ENCODE data around the gene FAM20C.

FAM20C gene

DNA sequence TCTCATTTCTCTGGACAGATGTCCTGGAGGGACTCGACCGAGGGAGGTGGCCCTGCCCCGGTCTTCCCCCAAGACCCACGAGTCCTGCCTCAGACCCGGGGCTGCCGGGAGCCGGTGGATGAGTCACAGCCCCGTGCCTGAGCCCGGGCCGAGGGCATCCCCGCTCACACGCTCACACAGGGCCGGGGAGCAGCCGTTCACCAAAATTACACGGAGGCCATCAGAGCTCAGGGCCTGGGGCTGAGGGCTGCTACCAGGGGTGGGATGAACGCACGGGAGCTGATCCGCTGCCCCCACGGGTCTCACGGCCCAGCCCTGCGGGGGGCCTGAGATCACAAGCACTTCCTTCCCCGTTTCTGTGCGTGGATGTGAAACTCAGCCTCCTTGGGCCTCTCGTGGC lies 17.5 kb downstream of the FAM20C start:
- DNase-seq (ENCODE audit: low read depth), result no peak

DNA sequence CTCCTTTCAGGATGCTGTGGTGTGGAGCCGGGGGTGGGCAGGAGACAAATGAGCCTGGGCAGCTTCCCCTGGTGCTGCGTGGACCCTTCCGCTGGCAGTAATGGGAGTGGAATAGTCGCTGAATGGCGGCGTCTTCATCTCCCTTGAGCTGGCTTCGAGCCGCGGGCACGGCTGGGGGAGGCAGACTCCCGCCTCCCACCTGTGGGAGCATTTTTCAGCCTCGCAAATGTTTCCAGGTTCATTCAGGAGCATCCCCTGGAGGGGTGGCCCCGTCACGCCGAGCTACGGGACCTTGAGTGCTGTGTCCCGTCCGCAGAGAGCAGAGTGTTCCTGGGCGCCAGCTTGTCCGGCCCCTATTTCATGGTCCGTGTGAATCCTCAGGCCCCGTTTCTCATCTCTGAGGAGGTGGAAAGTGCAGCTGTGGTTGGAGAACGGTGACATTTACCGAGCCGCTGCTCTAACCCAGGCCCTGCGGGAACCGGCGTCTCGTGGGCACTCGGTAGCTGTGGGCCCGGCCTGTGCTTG lies 18.1 kb downstream of the FAM20C start:
- no peak for DNase-seq (ENCODE audit: low read depth)

DNA sequence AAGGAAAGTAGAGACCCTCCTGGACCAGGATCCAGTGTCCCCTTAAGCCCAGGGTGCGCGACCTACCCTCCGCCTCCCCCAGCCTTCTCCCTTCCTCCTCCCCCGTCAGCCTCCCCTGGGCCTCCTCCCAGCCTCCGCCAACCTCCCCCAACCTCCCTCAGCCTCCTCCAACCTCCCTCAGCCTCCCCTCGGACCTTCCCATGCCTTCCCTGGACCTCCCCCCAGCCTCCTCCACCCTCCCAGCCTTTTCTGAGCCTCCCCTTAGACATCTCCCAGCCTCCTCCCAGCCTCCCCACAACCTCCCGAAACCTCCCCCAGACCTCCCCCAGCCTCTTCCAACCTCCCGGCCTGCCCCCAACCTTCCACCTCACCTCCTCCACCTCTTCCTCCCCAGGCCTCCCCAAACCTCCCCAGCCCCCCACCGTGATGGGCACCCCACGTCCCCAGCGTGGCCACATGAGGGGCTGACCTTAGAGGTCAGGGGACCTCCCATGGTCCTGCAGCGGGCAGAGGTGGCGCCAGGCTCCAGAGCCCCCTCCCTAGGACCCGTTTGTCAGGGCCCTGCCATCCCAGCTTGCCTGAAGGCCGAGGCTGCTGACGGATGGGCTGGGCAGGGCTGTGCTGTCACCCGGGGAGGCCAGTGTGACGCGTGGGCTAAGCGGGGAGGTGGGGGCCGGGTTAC lies 18.8 kb downstream of the FAM20C start:
- no peak for DNase-seq (ENCODE audit: low read depth)

DNA sequence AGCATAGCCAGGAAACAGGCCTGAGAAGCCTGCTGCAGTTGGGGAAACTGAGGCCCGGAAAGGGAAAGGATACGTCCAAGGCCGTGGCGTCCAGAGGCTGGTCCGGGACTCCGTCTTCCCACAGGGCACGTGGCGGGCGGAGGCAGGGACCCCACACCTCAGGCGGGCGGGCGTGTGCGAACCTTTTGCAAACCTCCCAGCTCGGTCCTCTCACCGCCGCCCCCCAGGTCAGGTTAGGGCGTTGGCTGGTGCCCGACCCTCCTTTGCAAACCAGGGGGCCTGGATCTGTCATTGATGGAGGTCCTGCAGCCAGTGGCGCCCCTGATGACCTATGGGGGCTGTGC lies 19.3 kb downstream of the FAM20C start:
- no peak for DNase-seq (ENCODE audit: low read depth)

DNA sequence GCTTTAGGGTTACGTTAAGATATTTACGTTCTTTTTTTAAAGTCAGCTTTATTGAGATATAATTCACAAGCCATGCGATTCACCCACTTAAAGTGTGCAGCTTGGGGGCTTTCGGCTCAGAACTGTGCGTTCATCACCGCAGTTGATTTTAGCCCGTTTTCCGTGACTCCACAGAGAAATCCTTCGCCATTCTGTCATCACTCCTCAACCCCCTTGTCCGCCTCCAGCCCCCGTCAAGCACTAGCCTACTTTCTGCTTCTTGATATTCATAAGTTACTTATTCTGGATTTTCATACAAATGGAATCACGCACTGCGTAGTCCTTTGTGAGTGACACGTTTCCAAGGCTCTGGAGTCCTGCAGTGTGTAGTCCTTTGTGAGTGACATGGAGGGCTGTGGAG lies 20.4 kb downstream of the FAM20C start:
- DNase-seq (ENCODE audit: low read depth), result no peak

DNA sequence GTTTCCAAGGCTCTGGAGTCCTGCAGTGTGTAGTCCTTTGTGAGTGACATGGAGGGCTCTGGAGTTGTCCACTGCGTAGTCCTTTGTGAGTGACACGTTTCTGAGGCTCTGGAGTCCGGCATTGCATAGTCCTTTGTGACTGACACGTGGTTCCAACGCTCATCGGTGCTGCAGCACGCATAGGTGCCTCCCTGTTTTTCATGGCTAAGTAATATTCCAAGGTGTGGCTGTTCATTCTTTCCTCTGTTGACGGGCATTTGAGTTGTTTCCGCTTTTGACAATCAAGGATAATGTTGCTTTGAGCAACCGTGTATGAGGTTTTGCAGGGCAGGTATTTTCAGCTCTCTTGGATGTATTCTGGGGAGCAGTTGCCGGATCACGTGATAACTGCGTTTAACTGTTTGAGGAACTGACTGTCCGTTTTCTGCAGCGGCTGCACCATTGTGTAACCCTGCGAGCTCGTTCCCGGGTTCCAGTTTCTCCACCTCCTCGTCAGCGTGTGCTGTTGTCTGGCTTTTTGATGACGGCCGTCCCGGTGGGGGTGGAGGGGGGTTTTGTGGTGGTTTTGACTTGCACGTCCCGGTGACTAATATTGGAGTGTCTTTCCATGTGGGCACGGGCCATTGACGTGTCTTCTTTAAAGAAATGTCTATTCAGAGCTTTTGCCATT lies 21.1 kb downstream of the FAM20C start:
- no peak for DNase-seq (ENCODE audit: low read depth)

DNA sequence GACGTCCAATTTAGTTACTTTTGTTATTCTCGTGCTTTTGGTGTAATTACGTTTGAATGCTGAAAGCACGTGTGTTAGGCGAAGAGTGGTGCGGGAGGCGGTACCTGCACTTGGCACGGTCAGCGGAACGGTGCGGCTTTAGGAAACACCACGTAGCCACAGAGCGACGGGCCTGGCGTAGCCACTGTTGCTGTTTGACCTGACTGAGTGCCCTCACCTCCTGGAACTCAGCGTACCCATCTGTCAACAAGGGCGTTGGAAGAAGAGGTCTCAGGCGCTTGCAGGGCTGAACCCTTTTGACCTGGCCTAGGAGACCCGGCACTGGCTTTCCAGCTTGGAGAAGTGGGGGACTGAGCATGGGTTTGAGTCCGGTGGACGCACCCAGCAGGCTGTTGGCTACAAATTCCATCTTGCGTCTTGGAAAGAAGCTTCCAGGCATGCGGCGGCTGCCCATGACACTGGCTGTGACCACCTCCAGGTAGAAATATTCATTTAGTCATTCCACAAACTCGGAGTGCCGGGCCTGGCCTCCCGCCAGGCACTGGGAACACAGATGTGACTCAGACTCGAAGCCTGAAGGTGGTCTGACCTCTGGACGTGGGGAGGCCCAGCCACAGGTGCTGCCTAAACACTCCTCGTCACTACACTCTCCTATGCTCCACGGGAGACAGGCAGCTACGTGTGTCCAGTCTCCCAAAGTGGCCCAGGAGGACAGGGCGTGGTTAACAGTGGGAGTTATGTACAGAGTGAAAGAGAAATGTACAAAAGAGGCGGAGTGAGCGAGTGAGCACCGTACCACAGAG lies 22.2 kb downstream of the FAM20C start:
- DNase-seq (ENCODE audit: low read depth), result no peak

DNA sequence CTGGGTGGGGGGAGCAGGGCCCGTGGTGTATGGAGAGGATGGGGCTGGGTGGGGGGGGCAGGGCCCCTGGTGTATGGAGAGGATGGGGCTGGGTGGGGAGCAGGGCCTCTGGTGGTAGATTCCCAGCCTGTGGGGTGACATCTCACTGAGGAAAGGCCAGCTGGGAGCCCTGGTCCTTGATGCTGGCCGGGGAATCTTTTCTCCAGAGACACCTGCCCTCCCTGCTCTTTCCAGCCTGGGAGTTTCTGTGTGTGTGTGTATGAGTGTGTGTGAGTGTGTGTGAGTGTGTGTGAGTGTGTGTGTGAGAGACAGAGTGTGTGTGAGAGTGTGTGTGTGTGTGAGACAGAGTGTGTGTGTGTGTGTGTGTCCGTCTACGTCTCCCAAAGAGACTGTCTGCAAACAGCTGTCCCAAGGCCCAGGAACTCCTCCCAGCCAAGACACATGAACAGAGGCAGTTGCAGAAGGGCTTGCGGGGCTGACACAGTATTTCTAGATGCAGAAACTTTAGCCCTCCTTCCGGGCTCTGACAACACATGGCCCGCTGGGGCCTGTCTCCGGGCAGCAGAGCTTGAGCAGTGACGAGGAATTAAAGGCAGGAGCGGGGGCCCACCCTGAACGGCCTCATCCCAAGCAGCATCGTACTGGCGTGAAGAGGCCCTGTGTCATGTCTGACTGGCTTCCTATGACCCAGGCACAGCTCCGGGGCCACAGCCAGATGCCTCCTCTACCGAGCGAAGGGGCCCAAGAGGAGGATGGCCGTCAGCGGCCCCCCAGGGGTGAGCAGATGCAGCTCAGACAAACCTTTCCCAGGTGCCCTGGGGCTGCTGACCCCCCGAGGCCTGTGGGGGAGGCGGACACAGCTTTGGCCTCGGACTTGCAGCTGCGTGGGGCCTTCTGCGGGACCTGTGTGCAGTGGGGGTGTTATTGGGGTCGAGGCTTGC lies 24.3 kb downstream of the FAM20C start:
- no peak for DNase-seq (ENCODE audit: low read depth)

DNA sequence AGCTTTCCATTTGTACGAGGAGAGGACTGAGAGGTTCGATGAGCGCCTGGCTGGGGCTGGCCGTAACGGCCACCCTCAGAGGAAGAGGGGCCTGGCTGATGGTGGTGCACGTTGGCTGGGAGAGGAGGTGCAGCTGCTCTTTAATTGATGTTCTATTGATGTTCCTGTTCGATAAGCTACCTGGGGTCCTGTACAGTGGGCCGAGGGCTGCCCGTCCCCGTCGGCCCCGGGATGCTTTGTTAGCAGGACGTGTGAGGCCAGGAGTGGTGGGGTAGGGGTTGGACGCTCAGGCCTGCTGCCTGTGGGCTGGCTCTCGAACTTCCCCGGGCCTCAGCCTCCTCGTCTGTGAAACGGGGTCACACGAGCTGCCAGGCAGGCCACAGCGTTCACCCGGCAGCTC lies 25.4 kb downstream of the FAM20C start:
- DNase-seq (ENCODE audit: low read depth), result no peak

DNA sequence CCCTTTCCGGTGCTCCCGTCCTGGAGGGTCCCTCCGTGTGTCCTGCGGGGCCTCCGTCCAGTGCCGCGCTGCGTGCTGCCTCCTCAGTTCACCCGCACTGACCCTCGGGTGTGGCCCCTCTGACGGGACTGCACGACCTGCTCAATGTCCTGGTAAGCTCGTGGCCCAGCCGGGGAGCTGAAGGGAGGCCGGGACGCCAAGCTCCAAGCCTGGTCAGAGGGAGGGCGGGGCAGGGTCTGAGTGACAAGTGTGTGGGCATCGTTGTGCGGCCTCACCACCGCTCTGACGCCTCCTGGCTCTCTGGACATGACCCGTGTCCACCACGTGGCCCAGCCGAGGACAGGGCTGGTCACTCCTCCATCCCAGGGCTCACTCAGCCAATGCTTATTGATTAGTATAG lies 25.9 kb downstream of the FAM20C start:
- DNase-seq (ENCODE audit: low read depth), result no peak

DNA sequence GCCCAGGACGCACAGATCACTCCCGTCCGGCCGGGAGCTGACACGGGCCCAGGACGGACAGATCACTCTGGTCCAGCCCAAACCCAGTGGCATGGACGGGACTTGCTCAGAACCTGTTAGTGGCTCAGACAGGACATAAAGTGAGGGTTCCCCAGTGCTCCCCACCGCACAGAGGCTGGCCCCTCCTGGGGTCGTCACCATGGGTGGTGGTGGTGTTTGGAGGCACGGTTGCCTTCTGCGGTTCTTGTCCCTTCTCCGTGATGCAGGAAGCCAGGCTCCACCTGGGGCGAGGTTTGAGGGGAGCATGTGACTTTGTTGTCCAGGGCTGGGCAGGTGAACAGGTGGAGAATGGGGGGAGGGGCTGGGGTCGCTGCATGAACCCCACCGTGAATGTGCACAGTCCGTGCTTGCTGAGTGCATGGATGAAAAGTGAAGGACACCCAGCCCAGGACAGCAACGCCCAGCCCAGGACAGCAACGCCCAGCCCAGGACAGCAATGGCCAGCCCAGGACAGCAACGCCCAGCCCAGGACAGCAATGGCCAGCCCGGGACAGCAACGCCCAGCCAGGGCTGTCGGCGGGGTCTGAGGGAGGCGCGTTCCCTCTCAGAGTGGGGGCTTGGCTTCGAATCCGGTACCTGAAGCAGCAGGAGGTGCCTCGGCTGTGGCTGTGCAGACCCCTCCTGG lies 26.7 kb downstream of the FAM20C start:
- no peak for DNase-seq (ENCODE audit: low read depth)

DNA sequence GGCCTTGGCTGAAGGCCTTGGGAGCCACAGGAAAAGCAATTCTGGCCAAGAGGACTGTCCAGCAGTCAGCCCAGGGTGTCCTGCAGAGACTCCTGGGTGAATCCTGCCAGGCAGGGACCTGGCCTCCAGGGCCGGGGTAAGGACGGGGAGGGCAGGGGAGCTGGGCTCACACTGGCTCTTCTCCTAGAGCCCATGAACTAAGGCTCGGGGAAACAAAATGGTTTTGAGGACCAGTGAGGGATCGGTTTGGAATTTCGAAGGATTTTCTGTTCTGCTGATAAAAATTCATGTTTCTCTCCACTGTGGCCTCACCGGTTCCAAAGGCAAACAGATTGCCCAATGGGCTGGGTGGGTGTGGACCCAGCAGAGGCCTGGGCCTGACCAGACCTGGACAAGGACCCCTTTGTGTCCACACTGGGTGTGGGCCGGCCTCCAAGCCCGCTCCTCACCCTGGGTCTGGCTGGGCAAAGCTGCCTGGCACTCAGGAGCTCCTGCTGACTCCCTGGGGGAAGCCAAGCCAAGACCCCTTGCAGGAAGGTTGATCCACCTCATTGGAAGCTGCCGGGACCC lies 27.3 kb downstream of the FAM20C start:
- DNase-seq (ENCODE audit: low read depth), result no peak

DNA sequence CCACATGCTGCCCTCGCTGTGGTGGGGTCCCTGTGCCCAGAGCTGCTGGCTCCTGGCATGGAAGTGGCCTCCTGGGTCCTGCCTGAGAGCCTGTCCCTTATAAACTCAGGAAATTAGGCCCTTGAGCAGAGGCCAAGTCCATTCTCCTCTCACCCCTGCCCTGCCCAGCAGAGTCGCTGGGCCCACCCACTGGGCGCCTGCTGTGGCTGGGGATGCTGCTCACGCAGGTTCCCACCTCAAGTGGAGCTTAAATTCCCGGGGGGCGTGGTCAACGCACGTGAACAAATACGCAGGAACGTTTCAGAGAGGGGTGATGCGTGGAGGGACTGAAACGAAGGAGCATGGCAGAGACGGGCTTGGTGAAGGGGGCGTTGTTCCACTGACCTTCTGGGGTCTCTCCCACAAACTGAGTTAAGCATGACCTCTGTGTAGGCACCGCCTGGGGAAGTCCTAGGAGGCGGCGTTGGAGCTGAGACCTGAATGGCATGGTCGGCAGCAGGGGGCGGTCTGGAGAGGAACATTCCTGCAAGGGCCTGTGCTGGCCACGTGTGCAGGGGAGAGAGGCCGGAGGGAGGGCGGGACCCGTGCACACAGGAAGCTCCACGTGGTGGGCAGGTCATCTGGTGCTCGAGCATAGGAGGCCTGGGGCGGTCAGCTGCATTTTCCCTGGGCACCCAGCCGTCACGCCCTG lies 27.9 kb downstream of the FAM20C start:
- DNase-seq (ENCODE audit: low read depth), result no peak

DNA sequence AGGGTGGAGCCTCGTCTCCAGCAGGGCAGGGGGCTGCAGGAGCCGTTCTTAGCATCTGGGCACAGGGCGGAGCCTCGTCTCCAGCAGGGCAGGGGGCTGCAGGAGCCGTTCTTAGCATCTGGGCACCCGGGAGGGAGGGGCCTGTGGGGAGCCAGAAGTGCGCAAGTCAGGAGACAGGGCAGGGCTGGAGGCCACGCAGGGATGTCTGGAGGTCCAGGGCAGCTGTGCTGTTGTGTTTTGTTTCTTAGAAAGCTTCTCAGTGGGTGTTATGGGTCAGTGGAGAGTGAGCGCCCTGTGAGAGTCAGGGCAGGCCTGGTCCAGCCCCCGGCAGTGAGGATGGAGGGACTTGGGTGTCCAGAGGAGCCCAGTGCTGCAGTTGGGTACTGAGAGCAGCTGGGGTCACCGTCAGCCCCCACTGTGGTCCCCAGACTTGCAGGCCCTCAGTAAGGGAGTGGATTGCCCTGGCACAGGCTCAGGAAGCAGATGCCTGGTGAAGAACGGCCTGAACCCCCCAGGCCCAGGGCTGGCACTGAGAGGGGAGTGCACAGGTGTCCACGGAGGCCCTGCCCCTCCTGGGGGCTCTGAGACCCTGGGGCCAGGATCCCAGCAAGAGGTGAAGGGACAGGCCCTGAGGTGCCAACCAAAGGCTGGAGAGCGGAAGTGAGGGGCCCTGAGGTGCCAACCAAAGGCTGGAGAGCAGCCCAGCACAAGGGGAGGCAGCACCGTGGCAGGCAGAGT lies 29.8 kb downstream of the FAM20C start:
- DNase-seq (ENCODE audit: low read depth), result no peak

DNA sequence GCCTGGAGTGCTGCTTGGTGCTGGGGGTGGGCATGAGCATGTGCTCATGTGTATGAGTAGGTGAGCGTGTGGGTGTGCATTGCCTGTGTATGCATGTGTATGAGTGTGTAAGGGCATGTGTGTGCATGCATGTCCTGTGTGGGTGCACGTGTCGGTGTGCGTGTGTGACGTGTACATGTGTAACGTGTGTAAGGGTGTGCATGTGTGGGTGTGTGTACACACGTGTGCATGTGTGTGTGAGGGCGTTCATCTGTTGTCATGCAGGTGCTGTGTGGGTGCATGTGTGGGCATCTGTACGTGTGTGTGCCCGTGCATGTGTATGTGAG lies 30.3 kb downstream of the FAM20C start:
- DNase-seq (ENCODE audit: low read depth), result no peak

DNA sequence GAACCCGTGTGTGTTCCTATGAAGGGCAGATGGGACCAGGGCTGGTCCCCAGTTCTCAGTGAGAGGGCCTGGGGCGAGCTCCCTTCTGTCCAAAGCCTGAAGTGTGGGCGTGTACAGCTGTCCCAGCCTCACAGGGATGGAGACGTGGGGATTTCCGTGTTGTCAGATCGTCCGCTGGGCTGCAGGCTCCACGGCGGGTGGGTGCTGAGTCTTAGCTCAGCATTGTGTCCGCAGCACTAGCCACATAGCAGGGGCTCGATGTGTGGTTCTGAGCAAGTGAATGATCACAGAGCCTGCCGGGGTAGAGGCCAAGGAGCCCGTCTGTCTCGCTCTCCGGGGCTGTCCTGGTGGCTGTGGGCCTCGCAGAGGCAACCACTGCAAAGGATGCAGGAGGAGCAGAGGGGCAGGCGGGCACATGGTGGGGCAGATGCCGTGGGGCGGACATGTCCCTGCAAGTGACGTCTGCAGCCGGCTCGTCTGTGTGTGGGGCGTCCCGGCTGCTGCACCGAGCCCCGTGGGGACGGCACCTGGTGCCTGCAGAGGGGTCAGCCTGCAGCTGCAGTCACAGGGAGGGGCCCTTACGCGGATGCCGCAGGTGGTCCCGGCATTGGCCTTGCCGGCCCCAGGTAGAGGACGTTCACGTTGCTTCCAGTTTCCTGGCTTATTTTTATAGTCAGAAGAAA lies 30.9 kb downstream of the FAM20C start:
- no peak for DNase-seq (ENCODE audit: low read depth)

DNA sequence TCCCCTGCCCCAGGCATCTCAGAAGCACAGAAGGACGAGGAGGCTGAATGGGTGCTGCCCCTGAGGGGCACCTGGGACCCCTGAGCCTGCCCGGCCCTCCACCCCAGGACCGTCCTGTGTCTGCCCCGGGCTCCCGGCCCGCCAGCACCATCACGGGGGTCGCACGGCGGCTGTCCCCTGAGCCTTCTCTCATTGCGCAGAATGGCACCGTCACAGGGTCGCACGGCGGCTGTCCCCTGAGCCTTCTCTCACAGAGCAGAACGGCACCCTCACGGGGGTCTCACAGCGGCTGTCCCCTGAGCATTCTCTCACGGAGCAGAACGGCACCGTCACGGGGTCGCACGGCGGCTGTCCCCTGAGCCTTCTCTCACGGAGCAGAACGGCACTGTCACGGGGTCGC lies 31.5 kb downstream of the FAM20C start:
- no peak for DNase-seq (ENCODE audit: low read depth)

DNA sequence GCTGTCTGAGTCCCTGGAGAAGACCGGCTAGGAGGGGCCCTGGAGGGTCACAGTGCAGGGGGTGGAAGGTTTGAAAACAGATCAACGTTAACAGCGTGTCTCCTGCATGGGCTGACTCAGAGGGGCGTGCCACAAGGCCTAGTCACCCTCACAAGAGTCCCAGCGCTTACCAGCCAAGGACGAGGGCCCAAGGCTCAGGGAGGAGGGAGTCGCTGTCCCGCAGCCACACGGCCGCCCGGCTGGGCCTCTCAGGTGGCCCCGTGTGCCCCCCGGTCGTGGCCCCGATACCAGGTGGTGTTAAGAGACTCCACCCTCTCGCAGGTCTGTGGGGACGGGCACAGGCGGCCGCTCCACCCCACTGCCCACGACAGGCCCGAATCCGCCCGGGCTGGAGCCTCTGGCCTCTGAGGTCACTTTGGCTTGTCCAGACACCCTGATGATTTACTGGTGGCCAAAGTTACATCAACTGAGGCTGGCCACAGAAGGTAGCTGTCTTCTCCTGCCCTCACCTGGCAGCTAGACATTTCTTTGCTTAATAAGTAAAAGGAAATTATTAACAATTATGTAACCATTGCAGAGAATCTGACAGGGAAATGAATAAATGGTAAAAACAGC lies 34.0 kb downstream of the FAM20C start:
- DNase-seq (ENCODE audit: low read depth), result no peak

DNA sequence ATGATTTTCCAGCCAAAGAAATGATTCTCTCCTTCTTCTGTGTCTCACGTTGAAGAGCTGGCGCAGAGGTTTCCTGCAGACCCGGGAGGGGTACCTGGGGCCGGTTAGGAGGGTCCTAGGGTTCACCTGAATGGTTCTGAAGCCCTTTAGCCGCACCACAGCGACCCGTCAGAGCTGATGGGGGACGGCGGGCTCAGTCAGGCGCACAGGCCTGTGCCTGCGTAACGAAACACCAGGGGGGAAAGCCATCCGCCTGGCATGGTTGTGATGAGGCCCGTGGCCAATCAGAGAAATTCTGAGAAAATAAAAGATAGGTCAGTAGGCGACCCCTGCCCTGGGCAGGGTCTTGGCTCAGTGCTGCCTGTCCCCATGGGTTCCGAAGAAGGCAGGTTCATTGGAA lies 35.6 kb downstream of the FAM20C start:
- DNase-seq (ENCODE audit: low read depth), result no peak

Measured in activated gamma-delta T cell treated with anti-CD3 and anti-CD28 coated beads, Interleukin-2, amount 50 U/mL, for 16 hours (primary cell).